H1 (cell line): Measurements from ENCODE around the gene CST9L. TPM values are rescaled to one million over a fixed set of nuclear protein-coding genes. Genes with fewer than 3 reads are reported as not detected.
A peak's percentile ranks its signal among the peaks of the same experiment; 100 is the strongest.

ENCODE experiments used
- CTCF ChIA-PET: fragments of 300-600 bp; sonication (Branson Sonifier 250); formaldehyde crosslinking; loops from one replicate; lab custom pipeline; 2021; ENCODE audit not compliant: partially characterized antibody; lab: Charles Lee
- POLR2A ChIA-PET: fragments of 300-600 bp; sonication (Branson Sonifier 250); formaldehyde crosslinking; loops from one replicate; lab custom pipeline; 2021; ENCODE audit warnings: inconsistent platforms; ENCODE audit not compliant: partially characterized antibody; lab: Charles Lee
- DNase-seq, 2 experiments: peaks; one replicate each; pipeline versions ENCODE4 v3.0.0 to v3.0.0-alpha.2; 2010 to 2022; ENCODE audit warnings: low spot score in 2 of 2, low read depth in 1 of 2, mixed read lengths in 1 of 2
- FAIRE-seq: peaks from 2 replicates; lab custom pipeline; 2011; peaks lifted over from hg19 to GRCh38; lab: Jason Lieb, UNC
- H2AFZ ChIP-seq: 2 replicates; pipeline ENCODE4 v1.8.1; 2012; ENCODE audit warnings: low read length, inconsistent platforms
- H2AK5ac ChIP-seq: 2 replicates; pipeline ENCODE4 v1.6.1; 2013; ENCODE audit warnings: low read depth, low read length
- H2BK120ac ChIP-seq: replicated peaks from 2 replicates; pipeline ENCODE3; 2013; ENCODE audit warnings: low read depth, low read length, inconsistent platforms
- H2BK12ac ChIP-seq: 2 replicates; pipeline ENCODE4 v1.6.1; 2013; ENCODE audit warnings: low read depth, low read length
- H2BK15ac ChIP-seq: 2 replicates; pipeline ENCODE4 v1.6.1; 2013; ENCODE audit warnings: low read length
- H2BK20ac ChIP-seq: 2 replicates; pipeline ENCODE4 v1.6.1; 2013; ENCODE audit warnings: low read length
- H2BK5ac ChIP-seq: 2 replicates; pipeline ENCODE4 v1.6.1; 2013; ENCODE audit warnings: low read depth, low read length
- H3K14ac ChIP-seq: 2 replicates; pipeline ENCODE4 v1.6.1; 2013; ENCODE audit warnings: inconsistent platforms; ENCODE audit not compliant: insufficient read length
- H3K18ac ChIP-seq: 2 replicates; pipeline ENCODE4 v1.6.1; 2013; ENCODE audit warnings: low read length; ENCODE audit errors: extremely low read depth
- H3K23ac ChIP-seq: 2 replicates; pipeline ENCODE4 v1.6.1; 2013; ENCODE audit warnings: inconsistent platforms; ENCODE audit not compliant: insufficient read length
- H3K23me2 ChIP-seq: 2 replicates; pipeline ENCODE4 v1.6.1; 2013; ENCODE audit warnings: low read depth, low read length
- H3K27ac ChIP-seq: 2 replicates; pipeline ENCODE4 v1.6.1; 2011; ENCODE audit warnings: low read depth, low read length, inconsistent platforms
- H3K27me3 ChIP-seq, 4 experiments: replicated peaks in 1 of 4; 1 replicate in 1 of 4; 2 replicates in 3 of 4; pipeline versions ENCODE4 v1.6.1 to v1.8.1; 2011 to 2013; ENCODE audit warnings: low read length in 3 of 4, mild to moderate bottlenecking in 3 of 4, inconsistent platforms in 2 of 4, mixed read lengths in 2 of 4, moderate library complexity in 1 of 4; ENCODE audit not compliant: control insufficient read depth in 3 of 4, insufficient read depth in 3 of 4; ENCODE audit errors: extremely low read depth in 1 of 4
- H3K36me3 ChIP-seq, 4 experiments: 2 replicates each; pipeline versions ENCODE4 v1.6.1 to v1.8.1; 2011 to 2013; ENCODE audit warnings: mild to moderate bottlenecking in 4 of 4, low read length in 3 of 4, moderate library complexity in 2 of 4, control low read depth in 1 of 4, inconsistent platforms in 1 of 4; ENCODE audit not compliant: insufficient read depth in 4 of 4, control insufficient read depth in 2 of 4
- H3K4ac ChIP-seq: replicated peaks from 2 replicates; pipeline ENCODE3; 2013; ENCODE audit warnings: low read length, low read depth, mixed read lengths, inconsistent platforms; ENCODE audit not compliant: insufficient read length
- H3K4me1 ChIP-seq, 4 experiments: replicated peaks in 1 of 4; 1 replicate in 1 of 4; 2 replicates in 3 of 4; pipeline versions ENCODE4 v1.6.1 to v1.8.1; 2011 to 2013; ENCODE audit warnings: low read length in 3 of 4, inconsistent platforms in 2 of 4, mixed read lengths in 1 of 4; ENCODE audit not compliant: insufficient read depth in 4 of 4, control insufficient read depth in 3 of 4
- H3K4me2 ChIP-seq, 2 experiments: 2 replicates each; pipeline versions ENCODE4 v1.6.1 to v1.8.1; 2011 to 2013; ENCODE audit warnings: low read depth in 2 of 2, low read length in 2 of 2, control low read depth in 1 of 2, inconsistent platforms in 1 of 2, mild to moderate bottlenecking in 1 of 2; ENCODE audit not compliant: insufficient read depth in 1 of 2
- H3K4me3 ChIP-seq, 4 experiments: fragments of 200-600, 300-600 bp in 1 of 4; sonication (generic), shearing (Covaris generic), sonication (Bioruptor Twin) in 1 of 4; 2 replicates each; pipeline versions ENCODE4 v1.5.1 to v1.8.1; 2011 to 2016; ENCODE audit warnings: low read length in 4 of 4, low read depth in 3 of 4, control low read depth in 2 of 4, inconsistent platforms in 2 of 4, mild to moderate bottlenecking in 2 of 4, mixed read lengths in 1 of 4, moderate library complexity in 1 of 4; ENCODE audit not compliant: insufficient read depth in 2 of 4; ENCODE audit errors: extremely low read depth in 1 of 4
- H3K56ac ChIP-seq: replicated peaks from 2 replicates; pipeline ENCODE3; 2013; ENCODE audit warnings: low read depth, mild to moderate bottlenecking, mixed read lengths, low read length, inconsistent platforms; ENCODE audit not compliant: insufficient read length
- H3K79me1 ChIP-seq: 2 replicates; pipeline ENCODE4 v1.6.1; 2013; ENCODE audit warnings: low read depth, low read length, control low read depth
- H3K79me2 ChIP-seq, 2 experiments: 2 replicates each; pipeline versions ENCODE4 v1.6.1 to v1.8.1; 2012 to 2013; ENCODE audit warnings: low read length in 2 of 2, mild to moderate bottlenecking in 2 of 2, inconsistent platforms in 1 of 2; ENCODE audit not compliant: insufficient read depth in 2 of 2, control insufficient read depth in 1 of 2
- H3K9ac ChIP-seq, 4 experiments: replicated peaks in 1 of 4; 1 replicate in 1 of 4; 2 replicates in 3 of 4; pipeline versions ENCODE4 v1.6.1 to v1.8.1; 2011 to 2013; ENCODE audit warnings: low read depth in 3 of 4, low read length in 3 of 4, control low read depth in 2 of 4, mild to moderate bottlenecking in 2 of 4, moderate library complexity in 2 of 4, inconsistent platforms in 1 of 4; ENCODE audit errors: extremely low read depth in 1 of 4
- H3K9me3 ChIP-seq, 2 experiments: 2 replicates each; pipeline versions ENCODE4 v1.6.1 to v1.8.1; 2012 to 2013; ENCODE audit warnings: mild to moderate bottlenecking in 2 of 2, moderate library complexity in 2 of 2, control low read depth in 1 of 2, inconsistent platforms in 1 of 2, low read depth in 1 of 2, low read length in 1 of 2, mixed read lengths in 1 of 2; ENCODE audit not compliant: insufficient read depth in 2 of 2
- H4K20me1 ChIP-seq, 2 experiments: replicated peaks in 1 of 2; 2 replicates each; pipeline versions ENCODE3 to v1.8.1; 2011 to 2013; ENCODE audit warnings: inconsistent platforms in 2 of 2, low read length in 2 of 2, mild to moderate bottlenecking in 1 of 2; ENCODE audit not compliant: insufficient read depth in 2 of 2, control insufficient read depth in 1 of 2
- H4K5ac ChIP-seq: 2 replicates; pipeline ENCODE4 v1.6.1; 2013; ENCODE audit warnings: low read length, low read depth, mixed read lengths, inconsistent platforms; ENCODE audit not compliant: insufficient read length
- H4K8ac ChIP-seq: 2 replicates; pipeline ENCODE4 v1.8.0; 2013; ENCODE audit warnings: mild to moderate bottlenecking, moderate library complexity, low read length, inconsistent platforms; ENCODE audit not compliant: insufficient read depth; ENCODE audit errors: extremely low read depth
- H4K91ac ChIP-seq: replicated peaks from 2 replicates; pipeline ENCODE3; 2013; ENCODE audit warnings: low read length, mixed read lengths, inconsistent platforms; ENCODE audit not compliant: insufficient read length
- CBX8 ChIP-seq: fragments of 300-800, 300-1000 bp; sonication (generic); IDR thresholded peaks from 2 replicates; pipeline ENCODE4 v1.7.1; 2016; ENCODE audit warnings: low read depth, low read length, borderline replicate concordance
- KDM4A ChIP-seq: IDR thresholded peaks from one replicate; pipeline ENCODE4 v1.7.1; 2012; ENCODE audit warnings: low read depth, mild to moderate bottlenecking, moderate library complexity, low read length, inconsistent platforms; ENCODE audit not compliant: severe bottlenecking
- RAD21 ChIP-seq, 2 experiments: IDR thresholded peaks in 1 of 2; conservative IDR thresholded peaks in 1 of 2; 2 replicates each; pipeline ENCODE4 v1.6.1; 2011; ENCODE audit warnings: low read depth in 2 of 2, low read length in 2 of 2, improper control_type of control experiment in 1 of 2, inconsistent platforms in 1 of 2, mild to moderate bottlenecking in 1 of 2, moderate library complexity in 1 of 2
- RBBP5 ChIP-seq: IDR thresholded peaks from 2 replicates; pipeline ENCODE4 v1.7.1; 2012; ENCODE audit warnings: low read depth, mild to moderate bottlenecking, inconsistent platforms, low read length, moderate library complexity, borderline replicate concordance
- RXRA ChIP-seq: IDR thresholded peaks from 2 replicates; pipeline ENCODE4 v1.6.1; 2011; ENCODE audit warnings: low read depth, mild to moderate bottlenecking, low read length, moderate library complexity; ENCODE audit not compliant: insufficient read depth
- SAP30 ChIP-seq: fragments of 300-600 bp; sonication (generic); IDR thresholded peaks from 2 replicates; pipeline ENCODE4 v1.7.1; 2012; ENCODE audit warnings: low read length, moderate library complexity, mild to moderate bottlenecking, inconsistent platforms; ENCODE audit not compliant: insufficient read depth, insufficient replicate concordance
- SIRT6 ChIP-seq: IDR thresholded peaks from one replicate; pipeline ENCODE4 v1.7.1; 2012; ENCODE audit warnings: low read length, inconsistent platforms
- SP4 ChIP-seq: IDR thresholded peaks from 2 replicates; pipeline ENCODE4 v1.6.1; 2012; ENCODE audit warnings: low read length, inconsistent platforms
- TEAD4 ChIP-seq: IDR thresholded peaks from 2 replicates; pipeline ENCODE4 v1.6.1; 2012; ENCODE audit warnings: low read depth, low read length, inconsistent platforms, mixed read lengths
- WGBS, 2 experiments: shearing (Covaris generic) in 1 of 2; methylation state at CpG; one replicate each; pipeline versions ENCODE4 v1.1.6 to v1.1.7; 2013 to 2015; ENCODE audit warnings: low lambda C conversion rate in 2 of 2, mixed read lengths in 2 of 2, inconsistent platforms in 1 of 2, low coverage in 1 of 2, missing lambda C conversion rate in 1 of 2; ENCODE audit not compliant: insufficient replicate concordance in 2 of 2, insufficient coverage in 1 of 2, insufficient read length in 1 of 2; ENCODE audit errors: extremely low coverage in 1 of 2, missing lambda C conversion rate in 1 of 2; 5-methylcytosine and 5-hydroxymethylcytosine counted together
- polyA plus RNA-seq, 7 experiments: library from polyadenylated mRNA; depleted of rRNA in 3 of 7; stranded (reverse) in 5 of 7; unstranded in 2 of 7; fragments of >200 nt in 5 of 7; fragments of 200-250 nt in 2 of 7; gene quantifications; 1 replicate in 5 of 7; 2 replicates in 1 of 7; 4 replicates in 1 of 7; pipeline versions ENCODE4 v1.2.1 to v1.2.3, GENCODE V29; 2011 to 2013; ENCODE audit warnings: missing spikeins in 2 of 7, mixed read lengths in 2 of 7
- total RNA-seq: library from RNA; stranded (reverse); fragmentation: NEBNext Ultra II Directional; extraction: Animal tissue kit (Norgen Biotek cat#: 25700); gene quantifications from 2 replicates; pipeline ENCODE4 v1.2.1, GENCODE V29; 2021
- TF ChIP-seq, protein P1 (sequence below): IDR thresholded peaks from 2 replicates; pipeline ENCODE4 v1.6.1; 2011; ENCODE audit warnings: low read depth, mild to moderate bottlenecking, low read length; ENCODE audit not compliant: insufficient read depth

Gene CST9L
- total and polyA plus RNA-seq, 2 of the 8 experiments (the other 6 are each of a cell fraction or from before 2014, with no cell fraction given), result not detected

DNA sequence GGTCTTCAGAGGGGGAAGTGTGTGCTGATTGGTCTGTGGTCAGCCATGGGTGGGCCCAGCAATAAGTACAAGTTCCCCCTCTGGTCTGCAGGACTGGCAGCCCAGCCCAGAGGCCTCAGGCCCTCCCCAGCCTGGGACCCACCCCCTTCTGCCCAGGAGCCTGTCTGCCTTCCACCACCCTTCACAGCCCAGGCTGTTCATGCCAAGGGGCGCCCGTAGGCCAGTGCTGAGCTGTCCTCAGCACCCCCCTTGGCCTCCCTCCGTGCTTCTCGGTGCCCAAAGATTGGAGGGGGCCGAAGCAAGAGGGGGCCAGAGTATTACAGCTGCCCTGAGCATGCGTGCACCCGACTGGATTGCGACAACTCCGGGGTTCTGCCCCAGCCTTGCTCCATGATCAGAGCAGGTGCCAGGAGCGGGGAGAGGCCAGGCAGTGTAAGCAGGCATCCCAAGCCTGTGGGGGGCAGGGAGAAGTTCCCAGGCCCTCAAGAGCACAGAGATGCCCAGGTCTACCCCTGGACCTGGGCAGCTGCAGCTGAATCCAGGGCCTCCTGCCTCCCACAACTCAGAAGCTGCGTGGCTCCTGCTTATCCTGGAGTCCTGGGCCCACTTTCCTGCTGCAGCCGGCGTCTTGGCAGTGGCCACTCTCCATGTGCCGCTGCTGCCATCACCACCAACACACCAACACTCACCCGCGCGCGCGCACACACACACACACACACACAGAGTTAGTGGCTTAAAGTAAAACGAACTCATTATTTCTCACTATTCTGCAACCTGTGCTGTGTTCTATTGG, 33.3 kb downstream of the CST9L start:
- 85% methylated on average over 20 of the region's 20 CpGs; no CpG with 5 or more reads in 1 of the 2 experiments for WGBS, 2 experiments
- Histone ChIP-seq H3K36me3 (no peaks in the 10 kb centered on the region), H3K18ac (peak overlapping the region; percentile 73; the same call in 1 of the 2 replicates), H3K27me3 (peaks cover 0 to 4% (median 0%) of the 10 kb centered on the region in 4 experiments; a peak in 2 of 7 replicates), H3K79me1 (no peaks in the 10 kb centered on the region), H3K14ac (no peak overlapping the region), H2BK20ac (peak overlapping the region; percentile 99), H3K4me3 (no peak overlapping the region), H3K27ac (no peak overlapping the region), H3K4me1 (peaks cover 0 to 23% (median 8%) of the 10 kb centered on the region in 4 experiments; a peak in 5 of 7 replicates), H3K4ac (peak overlapping the region; percentile 16), H3K23me2 (no peaks in the 10 kb centered on the region), H3K79me2 (no peaks in the 10 kb centered on the region), H2BK5ac (peak overlapping the region; percentile 76; the same call in 1 of the 2 replicates), H2AK5ac (0 out of 2 replicates have a peak overlapping the region, but pooled peaks have one; percentile 78), H4K8ac (0 out of 2 replicates have a peak overlapping the region, but pooled peaks have one; percentile 3), H3K56ac (no peak overlapping the region), H3K23ac (no peak overlapping the region), H2BK12ac (peak overlapping the region; percentile 83; the same call in 1 of the 2 replicates), H2BK15ac (no peak overlapping the region), H3K9me3 (no peaks in the 10 kb centered on the region), H4K91ac (peak overlapping the region; percentile 84), H2BK120ac (peak overlapping the region; percentile 19), H4K20me1 (no peaks in the 10 kb centered on the region), H3K4me2 (no peak overlapping the region), H2AFZ (no peak overlapping the region), H4K5ac (no peak overlapping the region), H3K9ac (no peak overlapping the region)
- FAIRE-seq (no peak), DNase-seq (no peak)
- ChIA-PET CTCF (interaction anchor here (0.6 to 1.2 kb wide), 4 partner anchors 49 to 100 kb away, joined by 3 to 4 read pairs (median 4); no protein-coding TSS in a partner anchor), POLR2A (no interaction called here)
- TF ChIP-seq KDM4A (no peak), RBBP5 (no peak), RXRA (no peak), SAP30 (no peak), TEAD4 (no peak), CBX8 (no peak), RAD21 (IDR thresholded peaks at IDR 0.05 in 1 of 2, conservative IDR thresholded peaks at IDR 0.05 in 1 of 2; ENCODE audit: low read depth in 2 of 2, low read length in 2 of 2) (no peak), SIRT6 (no peak), SP4 (no peak)
- TF ChIP-seq, protein P1, sequence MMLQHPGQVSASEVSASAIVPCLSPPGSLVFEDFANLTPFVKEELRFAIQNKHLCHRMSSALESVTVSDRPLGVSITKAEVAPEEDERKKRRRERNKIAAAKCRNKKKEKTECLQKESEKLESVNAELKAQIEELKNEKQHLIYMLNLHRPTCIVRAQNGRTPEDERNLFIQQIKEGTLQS, result no peak
